PC-9 (cell line): ENCODE results near the gene PCNX1. TPM values are rescaled to one million over a fixed set of nuclear protein-coding genes. Genes with fewer than 3 reads are reported as not detected.
A peak's percentile ranks its signal among the peaks of the same experiment; 100 is the strongest.

Experiments
- BruUV-seq: library from RNA; stranded (reverse); fragments of 400-500 nt; replicated peaks from 2 replicates; lab custom pipeline; 2021; lab: Mats Ljungman, UMichigan
- CTCF ChIA-PET: fragments of 300-600 bp; sonication (Branson Sonifier 250); formaldehyde crosslinking; loops from one replicate; lab custom pipeline; 2022; ENCODE audit warnings: antibody characterized with exemption; lab: Charles Lee
- POLR2A ChIA-PET: fragments of 300-600 bp; sonication (Branson Sonifier 250); formaldehyde crosslinking; loops from one replicate; lab custom pipeline; 2022; ENCODE audit warnings: antibody characterized with exemption; ENCODE audit not compliant: unreplicated experiment; lab: Charles Lee
- DNase-seq, 2 experiments: peaks; one replicate each; pipeline versions ENCODE4 v3.0.0 to v3.0.0-alpha.2; 2015 to 2022; ENCODE audit warnings: mixed read lengths in 1 of 2
- H2AFZ ChIP-seq: fragments of 200-600 bp; sonication (generic); 2 replicates; pipeline ENCODE4 v1.8.1; 2017; ENCODE audit warnings: antibody characterized with exemption
- H3F3A ChIP-seq: fragments of 200-600 bp; sonication (generic); 2 replicates; pipeline ENCODE4 v1.8.1; 2017; ENCODE audit warnings: antibody characterized with exemption, mild to moderate bottlenecking, low read depth; ENCODE audit not compliant: insufficient read depth
- H3K27ac ChIP-seq: fragments of 200-600 bp; sonication (generic); 2 replicates; pipeline ENCODE4 v1.6.1; 2016; ENCODE audit warnings: mixed run types
- H3K27me3 ChIP-seq: fragments of 200-600 bp; sonication (generic); 2 replicates; pipeline ENCODE4 v1.6.1; 2016; ENCODE audit warnings: low read depth, mixed run types; ENCODE audit not compliant: insufficient read depth
- H3K36me3 ChIP-seq: fragments of 200-600 bp; sonication (generic); 2 replicates; pipeline ENCODE4 v1.6.1; 2016; ENCODE audit warnings: low read depth, mixed run types
- H3K4me1 ChIP-seq: fragments of 200-600 bp; sonication (generic); replicated peaks from 2 replicates; pipeline ENCODE4 v1.6.1; 2016; ENCODE audit warnings: mixed run types; ENCODE audit not compliant: insufficient read depth
- H3K4me2 ChIP-seq: fragments of 200-600 bp; sonication (generic); 2 replicates; pipeline ENCODE4 v1.6.1; 2017; ENCODE audit warnings: mixed run types
- H3K4me3 ChIP-seq: fragments of 200-600 bp; sonication (generic); 2 replicates; pipeline ENCODE4 v1.6.1; 2016; ENCODE audit warnings: mixed run types
- H3K79me2 ChIP-seq: fragments of 200-600 bp; sonication (generic); 2 replicates; pipeline ENCODE4 v1.6.1; 2017; ENCODE audit warnings: low read depth, mixed run types
- H3K9me2 ChIP-seq: fragments of 200-600 bp; sonication (generic); 2 replicates; pipeline ENCODE4 v1.8.1; 2017; ENCODE audit warnings: mild to moderate bottlenecking; ENCODE audit not compliant: insufficient read depth
- H3K9me3 ChIP-seq: fragments of 200-600 bp; sonication (generic); 2 replicates; pipeline ENCODE4 v1.8.1; 2016; ENCODE audit warnings: low read depth; ENCODE audit not compliant: insufficient read depth
- H4K20me1 ChIP-seq: fragments of 200-600 bp; sonication (generic); 2 replicates; pipeline ENCODE4 v1.8.1; 2017; ENCODE audit not compliant: insufficient read depth
- EZH2 ChIP-seq: fragments of 200-600 bp; sonication (generic); IDR thresholded peaks from 2 replicates; pipeline ENCODE4 v1.8.0; 2017; ENCODE audit warnings: antibody characterized with exemption, low read depth
- intact Hi-C: fragments of 100-400 bp; cut with micrococcal nuclease; formaldehyde crosslinking; loops from one replicate; pipeline ENCODE4 v1.10.0; 2022; ENCODE audit not compliant: unreplicated experiment
- total RNA-seq: library from RNA; stranded (reverse); gene quantifications from 2 replicates; pipeline ENCODE4 v1.2.3, GENCODE V29; 2021
- TF ChIP-seq, protein P1 (sequence below): fragments of 200-600 bp; sonication (generic); conservative IDR thresholded peaks from 2 replicates; pipeline ENCODE4 v1.6.1; 2017; ENCODE audit warnings: mixed run types, antibody characterized with exemption, mild to moderate bottlenecking, moderate library complexity

PCNX1 gene
- total RNA-seq, 1 experiment from 2014 or later = 37.6 TPM

DNA sequence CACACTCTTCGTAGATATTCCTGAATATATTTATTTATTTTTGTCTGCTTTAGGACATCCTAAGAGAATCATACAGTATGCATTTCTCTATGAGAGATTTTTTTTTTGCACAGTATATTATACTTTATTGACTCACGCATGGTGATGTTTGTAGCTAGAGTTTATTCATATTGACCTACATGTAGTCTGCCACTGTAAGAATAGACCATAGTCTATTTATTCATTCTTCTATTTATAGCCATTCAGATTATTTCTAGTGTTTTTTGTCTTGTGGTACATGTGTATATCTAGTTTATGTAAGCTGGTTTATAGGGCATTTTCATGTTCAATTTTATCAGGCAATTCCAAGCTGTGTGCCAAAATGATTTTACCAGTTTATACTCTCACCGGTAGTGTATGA, 45.2 kb downstream of the PCNX1 start:
- no peaks in the 10 kb centered on the region for H3K27me3 ChIP-seq
- no peaks in the 10 kb centered on the region for H3K9me2 ChIP-seq
- no peaks in the 10 kb centered on the region for H4K20me1 ChIP-seq
- no TSS peak for BruUV-seq
- no peak overlapping the region for H3K27ac ChIP-seq
- TF ChIP-seq, protein P1, sequence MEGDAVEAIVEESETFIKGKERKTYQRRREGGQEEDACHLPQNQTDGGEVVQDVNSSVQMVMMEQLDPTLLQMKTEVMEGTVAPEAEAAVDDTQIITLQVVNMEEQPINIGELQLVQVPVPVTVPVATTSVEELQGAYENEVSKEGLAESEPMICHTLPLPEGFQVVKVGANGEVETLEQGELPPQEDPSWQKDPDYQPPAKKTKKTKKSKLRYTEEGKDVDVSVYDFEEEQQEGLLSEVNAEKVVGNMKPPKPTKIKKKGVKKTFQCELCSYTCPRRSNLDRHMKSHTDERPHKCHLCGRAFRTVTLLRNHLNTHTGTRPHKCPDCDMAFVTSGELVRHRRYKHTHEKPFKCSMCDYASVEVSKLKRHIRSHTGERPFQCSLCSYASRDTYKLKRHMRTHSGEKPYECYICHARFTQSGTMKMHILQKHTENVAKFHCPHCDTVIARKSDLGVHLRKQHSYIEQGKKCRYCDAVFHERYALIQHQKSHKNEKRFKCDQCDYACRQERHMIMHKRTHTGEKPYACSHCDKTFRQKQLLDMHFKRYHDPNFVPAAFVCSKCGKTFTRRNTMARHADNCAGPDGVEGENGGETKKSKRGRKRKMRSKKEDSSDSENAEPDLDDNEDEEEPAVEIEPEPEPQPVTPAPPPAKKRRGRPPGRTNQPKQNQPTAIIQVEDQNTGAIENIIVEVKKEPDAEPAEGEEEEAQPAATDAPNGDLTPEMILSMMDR = no peak
- TF ChIP-seq EZH2 = no peak
- intact Hi-C loops = no loop called here
- no peak for DNase-seq
- H3F3A ChIP-seq = 0 out of 2 replicates have a peak, but pooled peaks cover 6% of the 10 kb centered on the region
- H3K9me3 ChIP-seq = peaks cover 10% of the 10 kb centered on the region; the same call in 1 of the 2 replicates
- peaks cover 17% of the 10 kb centered on the region; the same call in 1 of the 2 replicates for H3K36me3 ChIP-seq
- no peaks in the 10 kb centered on the region; the same call in 1 of the 2 replicates for H3K79me2 ChIP-seq
- no peak overlapping the region for H3K4me2 ChIP-seq
- no peak overlapping the region for H2AFZ ChIP-seq
- POLR2A ChIA-PET = interaction anchor here (0.7 to 0.9 kb wide), 2 partner anchors 44 to 359 kb away, joined by 3 to 7 read pairs; no protein-coding TSS in a partner anchor
- CTCF ChIA-PET = no interaction called here
- no peak overlapping the region for H3K4me3 ChIP-seq
- H3K4me1 ChIP-seq = no peaks in the 10 kb centered on the region

DNA sequence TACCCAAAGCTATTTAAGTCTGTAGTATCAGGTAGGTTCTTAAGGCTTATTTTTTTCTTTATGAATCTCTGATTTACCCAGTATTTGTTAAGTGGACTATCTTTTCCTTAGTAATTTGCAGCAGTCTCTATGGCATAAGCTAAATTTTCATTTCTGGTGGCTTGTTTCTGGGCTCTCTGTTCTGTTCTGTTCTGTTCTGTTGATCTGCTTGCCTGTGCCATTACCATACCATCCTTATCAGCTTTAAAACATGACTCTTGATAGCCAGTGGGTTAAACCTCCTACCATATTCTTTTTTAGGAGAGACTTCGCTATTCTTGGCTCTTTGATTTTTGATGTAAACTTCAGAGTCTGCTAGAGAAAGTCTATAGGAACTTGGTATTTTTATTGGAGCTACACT, 46.8 kb downstream of the PCNX1 start:
- ChIA-PET CTCF (interaction anchor here (0.5 kb wide), 1 partner anchor 802 kb away, joined by 3 read pairs; no protein-coding TSS in a partner anchor), POLR2A (interaction anchor here (0.7 kb wide), 1 partner anchor 224 kb away, joined by 3 read pairs; no protein-coding TSS in a partner anchor)
- intact Hi-C loops = no loop called here
- Histone ChIP-seq H3K4me1 (no peaks in the 10 kb centered on the region), H4K20me1 (no peaks in the 10 kb centered on the region), H3K9me2 (no peaks in the 10 kb centered on the region), H3K9me3 (0 out of 2 replicates have a peak, but pooled peaks cover 3% of the 10 kb centered on the region), H3K4me2 (no peak overlapping the region), H3K4me3 (no peak overlapping the region), H3F3A (0 out of 2 replicates have a peak, but pooled peaks cover 6% of the 10 kb centered on the region), H3K36me3 (peaks cover 6% of the 10 kb centered on the region; the same call in 1 of the 2 replicates), H3K27me3 (no peaks in the 10 kb centered on the region), H2AFZ (no peak overlapping the region), H3K79me2 (no peaks in the 10 kb centered on the region; the same call in 1 of the 2 replicates), H3K27ac (no peak overlapping the region)
- BruUV-seq = no TSS peak
- DNase-seq = no peak
- TF ChIP-seq EZH2 = no peak
- TF ChIP-seq, protein P1 = no peak

DNA sequence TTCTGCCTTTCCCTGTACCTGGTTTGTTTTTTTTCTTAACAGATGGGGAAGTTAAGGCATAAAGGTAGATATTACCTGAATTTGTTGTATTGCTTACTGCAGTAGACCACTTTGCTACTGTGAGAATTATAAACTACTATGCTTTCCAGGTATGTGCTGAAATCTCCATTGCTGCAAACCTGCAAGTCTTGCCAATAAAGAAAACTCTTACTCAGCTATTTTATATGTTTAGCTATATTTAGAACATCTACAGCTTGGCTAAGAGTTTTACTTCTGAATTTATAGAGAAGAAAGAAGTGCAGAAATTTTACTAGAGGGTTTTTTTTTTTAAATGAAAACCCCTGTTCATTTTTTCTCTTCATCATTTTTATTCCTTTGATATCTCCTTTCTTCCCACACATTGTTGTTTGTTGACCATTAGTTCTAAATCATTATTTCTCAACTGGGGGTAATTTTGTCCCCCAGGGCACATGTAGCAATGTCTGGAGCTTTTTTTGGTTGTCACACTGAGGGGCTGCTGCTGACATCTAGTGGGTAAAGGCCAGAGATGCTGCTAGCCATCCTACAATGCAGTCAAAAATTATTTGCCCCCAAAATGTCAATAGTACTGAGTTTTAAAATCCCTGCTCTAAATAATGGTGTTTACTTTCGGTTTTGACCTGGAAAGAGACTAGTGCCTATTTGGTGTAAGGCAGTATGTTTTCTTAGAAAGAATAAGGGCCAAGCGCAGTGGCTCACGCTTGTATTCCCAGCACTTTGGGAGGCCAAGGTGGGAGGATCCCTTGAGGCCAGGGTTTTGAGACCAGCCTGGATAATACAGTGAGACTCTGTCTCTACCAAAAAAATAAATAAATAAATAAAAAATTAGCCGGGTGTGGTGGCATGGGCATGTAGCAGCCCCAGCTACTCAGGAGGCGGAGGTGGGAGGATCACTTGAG, 48.6 kb downstream of the PCNX1 start:
- Histone ChIP-seq H3K4me3 (no peak overlapping the region), H3K36me3 (no peaks in the 10 kb centered on the region), H3K4me2 (no peak overlapping the region), H3K27ac (no peak overlapping the region), H3F3A (0 out of 2 replicates have a peak, but pooled peaks cover 6% of the 10 kb centered on the region), H3K4me1 (no peaks in the 10 kb centered on the region), H3K27me3 (no peaks in the 10 kb centered on the region), H4K20me1 (no peaks in the 10 kb centered on the region), H3K9me2 (no peaks in the 10 kb centered on the region), H3K9me3 (0 out of 2 replicates have a peak, but pooled peaks cover 3% of the 10 kb centered on the region), H3K79me2 (no peaks in the 10 kb centered on the region; the same call in 1 of the 2 replicates), H2AFZ (no peak overlapping the region)
- no TSS peak for BruUV-seq
- TF ChIP-seq EZH2 = no peak
- TF ChIP-seq, protein P1 = peak; percentile 66
- intact Hi-C loops = loop anchor here (5.0 kb wide), 2 partner anchors 134 to 1139 kb away; no protein-coding TSS in a partner anchor
- peak in 1 of 2 experiments; percentile 43 for DNase-seq
- ChIA-PET POLR2A (no interaction called here), CTCF (no interaction called here)
